GM12892 (cell line): ENCODE data around the gene GSTM4.

Experiments used
- POLR2A ChIP-seq: IDR thresholded peaks from 2 replicates; pipeline ENCODE4 v1.6.1; 2011; ENCODE audit warnings: low read depth, low read length, control low read depth
- POLR2AphosphoS5 ChIP-seq: IDR thresholded peaks from 2 replicates; pipeline ENCODE4 v1.6.1; 2011; ENCODE audit warnings: low read depth, low read length, control low read depth
- TAF1 ChIP-seq: IDR thresholded peaks from 2 replicates; pipeline ENCODE4 v1.6.1; 2011; ENCODE audit warnings: low read depth, mild to moderate bottlenecking, control low read depth, low read length, borderline replicate concordance

GRCh38 chr1:109631513-109632505, 24.1 kb upstream of the GSTM4 start:
- TF ChIP-seq POLR2A (no peak), TAF1 (no peak), POLR2AphosphoS5 (no peak)
